ENCODE results near the gene GATA5. TPM values are rescaled to one million over a fixed set of nuclear protein-coding genes. Genes with fewer than 3 reads are reported as not detected.

The GATA5 gene
- total RNA-seq, 1 donor from 2014 or later: not detected

GRCh38 chr20:62451156-62451767 is 24.5 kb downstream of the GATA5 start:
- H3K27ac Mint-ChIP-seq (ENCODE audit: unreplicated experiment): no peak overlapping the region
- H3K4me3 Mint-ChIP-seq (ENCODE audit: unreplicated experiment): no peak overlapping the region
- no peaks in the 10 kb centered on the region for H3K9me3 Mint-ChIP-seq (ENCODE audit: unreplicated experiment)
- no peak for DNase-seq (ENCODE audit: extremely low spot score, unreplicated experiment)
- H3K27me3 Mint-ChIP-seq (ENCODE audit: unreplicated experiment): peaks cover 5% of the 10 kb centered on the region
- no peak for TF ChIP-seq CTCF (IDR thresholded peaks at IDR 0.05)
- no peaks in the 10 kb centered on the region for H3K36me3 Mint-ChIP-seq (ENCODE audit: unreplicated experiment)
- H3K4me1 Mint-ChIP-seq (ENCODE audit: unreplicated experiment): no peaks in the 10 kb centered on the region

GRCh38 chr20:62449951-62450691 is 25.7 kb downstream of the GATA5 start:
- Mint-ChIP-seq H3K4me3 (ENCODE audit: unreplicated experiment) (no peak overlapping the region), H3K27me3 (ENCODE audit: unreplicated experiment) (peaks cover 5% of the 10 kb centered on the region), H3K36me3 (ENCODE audit: unreplicated experiment) (no peaks in the 10 kb centered on the region), H3K4me1 (ENCODE audit: unreplicated experiment) (no peaks in the 10 kb centered on the region), H3K9me3 (ENCODE audit: unreplicated experiment) (no peaks in the 10 kb centered on the region), H3K27ac (ENCODE audit: unreplicated experiment) (no peak overlapping the region)
- no peak for DNase-seq (ENCODE audit: extremely low spot score, unreplicated experiment)
- no peak for TF ChIP-seq CTCF (IDR thresholded peaks at IDR 0.05)

DNA sequence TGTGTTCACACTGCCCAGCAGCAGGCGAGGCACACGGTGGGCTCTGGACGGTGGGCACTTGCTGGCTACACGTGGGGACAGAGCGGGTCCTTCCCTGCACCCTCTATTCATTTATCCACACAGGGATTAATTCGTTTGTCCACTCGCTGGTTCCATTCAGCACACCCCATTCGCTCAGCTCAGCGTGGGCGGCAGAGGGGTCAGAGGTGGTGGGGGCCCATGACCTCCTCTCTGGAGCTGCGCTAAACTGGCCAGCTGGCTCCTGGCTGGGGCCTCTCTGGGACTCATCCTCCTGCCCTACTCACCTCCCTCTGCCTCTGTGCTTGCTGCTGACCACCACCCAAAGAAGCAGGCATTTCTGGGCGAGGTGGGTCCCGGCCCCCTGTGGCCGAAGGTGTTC is 27.0 kb downstream of the GATA5 start:
- Mint-ChIP-seq H3K27me3 (ENCODE audit: unreplicated experiment) (peaks cover 5% of the 10 kb centered on the region), H3K9me3 (ENCODE audit: unreplicated experiment) (no peaks in the 10 kb centered on the region), H3K4me1 (ENCODE audit: unreplicated experiment) (no peaks in the 10 kb centered on the region), H3K4me3 (ENCODE audit: unreplicated experiment) (no peak overlapping the region), H3K27ac (ENCODE audit: unreplicated experiment) (no peak overlapping the region), H3K36me3 (ENCODE audit: unreplicated experiment) (no peaks in the 10 kb centered on the region)
- no peak for TF ChIP-seq CTCF (IDR thresholded peaks at IDR 0.05)
- DNase-seq (ENCODE audit: extremely low spot score, unreplicated experiment): no peak

GRCh38 chr20:62448038-62448437 is 27.8 kb downstream of the GATA5 start:
- H3K27me3 Mint-ChIP-seq (ENCODE audit: unreplicated experiment): peaks cover 6% of the 10 kb centered on the region
- no peak overlapping the region for H3K4me3 Mint-ChIP-seq (ENCODE audit: unreplicated experiment)
- H3K9me3 Mint-ChIP-seq (ENCODE audit: unreplicated experiment): no peaks in the 10 kb centered on the region
- no peak overlapping the region for H3K27ac Mint-ChIP-seq (ENCODE audit: unreplicated experiment)
- H3K4me1 Mint-ChIP-seq (ENCODE audit: unreplicated experiment): no peaks in the 10 kb centered on the region
- TF ChIP-seq CTCF (IDR thresholded peaks at IDR 0.05): no peak
- no peak for DNase-seq (ENCODE audit: extremely low spot score, unreplicated experiment)
- H3K36me3 Mint-ChIP-seq (ENCODE audit: unreplicated experiment): no peaks in the 10 kb centered on the region

Measured in osteocyte (in vitro differentiated cells).